ENCODE data around the gene CHSY1. TPM values are rescaled to one million over a fixed set of nuclear protein-coding genes. Genes with fewer than 3 reads are reported as not detected.

Gene CHSY1
- total RNA-seq, 4 donors from 2014 or later, result 19.2 to 36.8 (median 28.1) TPM

GRCh38 chr15:101132390-101133180 lies 119.3 kb downstream of the CHSY1 start:
- TF ChIP-seq, protein P1, sequence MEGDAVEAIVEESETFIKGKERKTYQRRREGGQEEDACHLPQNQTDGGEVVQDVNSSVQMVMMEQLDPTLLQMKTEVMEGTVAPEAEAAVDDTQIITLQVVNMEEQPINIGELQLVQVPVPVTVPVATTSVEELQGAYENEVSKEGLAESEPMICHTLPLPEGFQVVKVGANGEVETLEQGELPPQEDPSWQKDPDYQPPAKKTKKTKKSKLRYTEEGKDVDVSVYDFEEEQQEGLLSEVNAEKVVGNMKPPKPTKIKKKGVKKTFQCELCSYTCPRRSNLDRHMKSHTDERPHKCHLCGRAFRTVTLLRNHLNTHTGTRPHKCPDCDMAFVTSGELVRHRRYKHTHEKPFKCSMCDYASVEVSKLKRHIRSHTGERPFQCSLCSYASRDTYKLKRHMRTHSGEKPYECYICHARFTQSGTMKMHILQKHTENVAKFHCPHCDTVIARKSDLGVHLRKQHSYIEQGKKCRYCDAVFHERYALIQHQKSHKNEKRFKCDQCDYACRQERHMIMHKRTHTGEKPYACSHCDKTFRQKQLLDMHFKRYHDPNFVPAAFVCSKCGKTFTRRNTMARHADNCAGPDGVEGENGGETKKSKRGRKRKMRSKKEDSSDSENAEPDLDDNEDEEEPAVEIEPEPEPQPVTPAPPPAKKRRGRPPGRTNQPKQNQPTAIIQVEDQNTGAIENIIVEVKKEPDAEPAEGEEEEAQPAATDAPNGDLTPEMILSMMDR (IDR thresholded peaks at IDR 0.05; ENCODE audit: low read depth), result no peak

- TF ChIP-seq, protein P1 (IDR thresholded peaks at IDR 0.05; ENCODE audit: low read depth), result no peak
Measured at GRCh38 chr15:101131489-101132389, 120.1 kb downstream of the CHSY1 start.

- TF ChIP-seq, protein P1 (IDR thresholded peaks at IDR 0.05; ENCODE audit: low read depth), result no peak
Measured at GRCh38 chr15:101129851-101130380, 121.9 kb downstream of the CHSY1 start.

GRCh38 chr15:101128221-101129015 lies 123.4 kb downstream of the CHSY1 start:
- TF ChIP-seq, protein P1 (IDR thresholded peaks at IDR 0.05; ENCODE audit: low read depth), result no peak

GRCh38 chr15:101127506-101128076 lies 124.3 kb downstream of the CHSY1 start:
- TF ChIP-seq, protein P1 (IDR thresholded peaks at IDR 0.05; ENCODE audit: low read depth), result no peak

- TF ChIP-seq, protein P1 (IDR thresholded peaks at IDR 0.05; ENCODE audit: low read depth), result no peak
Measured at GRCh38 chr15:101126618-101127505, 125.0 kb downstream of the CHSY1 start.
